Hindlimb muscle (tissue), 1 donor: Measurements from ENCODE around the gene KIAA0319L. TPM values are rescaled to one million over a fixed set of nuclear protein-coding genes. Genes with fewer than 3 reads are reported as not detected.
"Not testable (repeated sequence)": the region's sequence is repeated elsewhere in the genome, so short reads cannot be mapped to it uniquely, and the experiment has no call there.

Experiments used
- DNase-seq: peaks from one replicate; pipeline ENCODE4 v3.0.0-alpha.2; 2013
- polyA plus RNA-seq: library from polyadenylated mRNA; unstranded; fragments of 120-200 nt; gene quantifications from one replicate; pipeline ENCODE4 v1.2.1, GENCODE V29; 2013; ENCODE audit not compliant: insufficient read length

The KIAA0319L gene
- 41.3 TPM for polyA plus RNA-seq

DNA sequence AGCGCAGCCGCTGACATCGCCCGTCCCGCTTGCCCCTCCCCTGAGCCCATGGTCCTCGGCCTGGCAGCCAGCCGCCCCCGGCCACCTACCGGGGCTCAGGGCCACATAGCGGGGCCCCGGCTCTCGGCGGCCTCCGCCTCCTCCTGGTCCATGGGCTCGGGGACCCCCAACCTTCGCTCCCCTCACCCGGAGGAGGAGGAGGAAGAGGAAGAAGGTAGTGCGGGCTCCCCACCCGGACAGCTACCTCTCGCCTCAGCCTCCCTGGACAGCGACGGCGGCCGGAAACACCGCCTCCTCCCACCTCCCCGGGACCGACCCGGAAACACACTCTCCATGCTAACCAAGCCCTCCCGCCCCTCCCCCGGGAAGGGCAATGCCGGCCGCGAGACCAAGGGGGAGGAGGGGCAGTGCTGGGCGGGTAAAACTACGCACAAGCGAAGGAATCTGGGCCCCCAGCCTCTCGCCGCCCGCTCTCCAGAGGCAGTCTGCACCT lies at the start of gene KIAA0319L:
TSS of gene KIAA0319L (minus strand) at position 286 of the 493 bp plus-strand sequence. CDS start 2,912 bp downstream, outside the sequence.
- DNase-seq: no peak

DNA sequence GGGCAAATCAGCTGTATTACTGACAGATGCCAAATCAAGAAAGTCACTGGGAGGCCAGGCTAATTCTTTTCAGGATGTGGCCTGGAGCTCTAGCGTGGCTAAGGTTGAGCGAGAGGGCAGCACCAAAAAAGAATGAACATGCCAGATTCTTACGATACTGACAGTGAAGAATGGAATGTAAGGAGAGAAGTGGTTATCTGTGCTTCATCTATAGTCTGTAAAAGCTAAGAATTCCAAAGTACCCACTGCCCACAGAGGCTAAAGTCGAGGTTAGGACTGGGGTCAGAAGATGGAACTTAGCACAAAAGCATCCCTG lies 48.6 kb upstream of the KIAA0319L start:
- DNase-seq: no peak

DNA sequence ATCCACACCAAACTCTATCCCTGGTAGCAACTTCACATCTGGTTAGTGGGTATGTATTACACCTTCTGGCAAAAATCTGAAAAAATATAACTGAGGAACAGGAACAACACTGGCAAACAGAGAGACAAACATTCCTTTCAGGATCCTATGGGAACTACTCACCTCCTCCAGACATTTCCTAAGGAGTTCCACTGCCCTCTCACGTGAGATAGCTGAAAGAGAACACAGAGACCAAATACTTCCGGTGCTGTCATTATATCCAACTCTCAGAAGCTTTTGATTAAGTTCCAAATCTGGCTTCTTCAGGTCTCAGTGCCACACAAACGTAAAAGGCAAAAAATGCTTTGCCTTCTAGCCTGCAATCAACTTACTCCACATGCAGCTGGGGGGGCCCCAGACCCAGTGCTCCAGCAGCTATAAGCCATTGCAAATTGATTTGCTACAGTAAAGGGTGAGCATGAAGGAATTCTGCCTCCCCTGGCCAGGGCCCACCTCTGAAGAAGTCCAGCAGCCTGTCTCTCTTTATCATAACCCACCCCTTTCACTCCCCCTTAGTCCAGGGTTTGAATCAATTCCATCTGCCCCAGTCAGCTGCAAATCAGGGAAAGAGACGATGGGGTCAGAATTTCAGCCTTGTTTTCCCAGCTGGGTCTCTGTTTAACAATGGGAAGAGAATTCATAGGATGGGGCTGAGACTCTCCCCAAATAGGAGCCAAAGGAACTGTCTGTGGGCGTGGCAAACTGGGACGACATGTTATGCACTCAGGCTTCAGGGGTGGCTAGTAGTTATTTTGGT lies 48.1 kb upstream of the KIAA0319L start:
- DNase-seq: no peak

DNA sequence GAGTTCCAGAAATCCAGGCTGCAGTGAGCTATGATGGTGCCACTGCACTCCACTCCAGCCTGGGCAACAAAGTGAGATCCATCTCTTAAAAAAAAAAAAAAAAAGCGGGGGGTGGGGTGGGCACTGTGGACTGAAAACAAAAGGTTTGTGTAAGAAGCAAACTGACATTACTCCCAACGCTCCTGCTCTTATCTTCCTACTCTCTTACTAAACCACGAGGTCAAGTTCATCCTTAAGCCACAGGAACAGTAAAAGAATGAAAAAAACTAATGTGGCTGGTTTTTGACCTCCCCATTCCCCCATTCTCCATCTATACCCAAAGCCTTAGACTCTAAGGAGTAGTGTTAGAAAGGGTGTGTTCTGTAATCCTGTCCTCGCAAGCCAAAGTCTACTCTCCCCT lies 46.7 kb upstream of the KIAA0319L start:
- DNase-seq: no peak

DNA sequence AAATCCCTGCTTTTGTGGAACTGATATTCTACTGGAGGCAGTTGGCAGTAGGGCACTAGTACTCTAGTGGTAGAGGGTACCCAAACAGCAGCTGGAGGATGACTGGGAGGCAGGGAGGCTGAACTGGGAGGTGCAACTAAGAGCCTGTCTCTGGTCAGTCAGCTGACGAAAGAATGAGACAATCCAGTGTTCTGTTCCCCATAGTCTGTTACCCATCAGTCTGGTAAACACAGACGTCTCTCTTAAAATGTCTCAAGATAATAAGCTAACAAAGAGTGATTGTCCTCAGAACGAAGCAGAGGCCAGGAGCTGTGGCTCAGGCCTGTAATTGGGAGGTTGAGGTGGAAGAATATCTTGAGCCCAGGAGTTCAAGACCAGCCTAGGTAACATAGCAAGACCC lies 46.3 kb upstream of the KIAA0319L start:
- no peak for DNase-seq

- DNase-seq: no peak
Measured at GRCh38 chr1:35600593-35600992, 43.4 kb upstream of the KIAA0319L start.

DNA sequence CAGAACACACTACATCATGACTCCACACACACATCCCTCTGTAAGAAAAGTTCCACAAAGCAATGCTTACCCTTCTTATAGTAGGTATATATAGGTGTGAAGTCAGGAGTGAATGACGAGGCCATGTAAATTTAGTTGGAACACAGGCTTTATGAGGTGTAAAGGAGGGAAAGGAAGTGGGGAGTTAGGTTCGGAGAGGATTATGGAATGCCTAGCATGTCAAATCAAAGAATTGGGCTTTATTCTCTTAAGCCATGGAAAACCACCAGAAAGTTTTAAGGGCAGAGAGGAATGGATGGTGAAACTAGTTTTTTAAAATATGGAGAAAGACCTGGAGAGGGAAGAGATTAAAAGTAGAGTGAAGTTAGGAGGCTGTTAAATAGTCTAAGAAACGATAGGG lies 42.2 kb upstream of the KIAA0319L start:
- no peak for DNase-seq

DNA sequence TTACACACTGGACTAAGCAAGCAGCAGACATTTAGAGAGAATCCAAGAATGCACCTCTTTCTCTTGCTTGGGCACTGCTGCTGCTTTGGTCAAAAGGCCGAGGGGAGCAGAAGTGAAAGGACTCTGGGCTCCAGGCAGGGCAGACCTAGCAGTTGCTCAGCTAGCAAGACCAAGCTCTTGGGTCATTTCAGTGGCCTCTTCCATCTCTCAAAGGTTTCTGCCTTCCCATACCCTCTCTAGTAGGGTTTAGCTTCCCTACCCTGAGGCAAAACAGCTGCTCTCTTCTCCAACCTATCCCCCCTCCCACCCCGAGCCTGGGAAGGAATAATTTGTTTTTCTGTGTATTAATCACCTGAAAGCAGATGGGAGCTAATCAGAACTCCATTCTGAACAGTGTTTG lies 41.7 kb upstream of the KIAA0319L start:
- no peak for DNase-seq

DNA sequence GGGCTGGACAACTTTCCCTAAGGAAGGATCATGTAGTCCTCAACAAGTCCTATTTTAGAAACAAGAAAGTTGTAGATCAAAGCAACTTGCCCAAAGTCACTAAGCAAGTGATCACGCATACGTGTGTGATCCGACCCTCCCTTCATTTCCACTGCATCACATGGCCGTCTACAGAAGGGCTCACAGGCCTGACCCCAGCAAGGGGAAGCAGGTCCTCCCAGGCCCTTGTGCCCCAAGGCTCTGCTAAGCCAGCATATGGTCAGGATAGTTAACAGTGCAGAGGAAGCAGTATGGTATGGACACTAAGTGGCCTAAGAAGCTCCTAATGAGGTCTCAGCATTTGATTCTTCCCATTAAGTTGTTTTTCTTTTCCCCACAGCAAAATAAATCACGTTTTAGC lies 40.7 kb upstream of the KIAA0319L start:
- DNase-seq: no peak

- DNase-seq: no peak
Measured at GRCh38 chr1:35595684-35596083, 38.5 kb upstream of the KIAA0319L start.

GRCh38 chr1:35594005-35594760 lies 37.0 kb upstream of the KIAA0319L start:
- DNase-seq: no peak

DNA sequence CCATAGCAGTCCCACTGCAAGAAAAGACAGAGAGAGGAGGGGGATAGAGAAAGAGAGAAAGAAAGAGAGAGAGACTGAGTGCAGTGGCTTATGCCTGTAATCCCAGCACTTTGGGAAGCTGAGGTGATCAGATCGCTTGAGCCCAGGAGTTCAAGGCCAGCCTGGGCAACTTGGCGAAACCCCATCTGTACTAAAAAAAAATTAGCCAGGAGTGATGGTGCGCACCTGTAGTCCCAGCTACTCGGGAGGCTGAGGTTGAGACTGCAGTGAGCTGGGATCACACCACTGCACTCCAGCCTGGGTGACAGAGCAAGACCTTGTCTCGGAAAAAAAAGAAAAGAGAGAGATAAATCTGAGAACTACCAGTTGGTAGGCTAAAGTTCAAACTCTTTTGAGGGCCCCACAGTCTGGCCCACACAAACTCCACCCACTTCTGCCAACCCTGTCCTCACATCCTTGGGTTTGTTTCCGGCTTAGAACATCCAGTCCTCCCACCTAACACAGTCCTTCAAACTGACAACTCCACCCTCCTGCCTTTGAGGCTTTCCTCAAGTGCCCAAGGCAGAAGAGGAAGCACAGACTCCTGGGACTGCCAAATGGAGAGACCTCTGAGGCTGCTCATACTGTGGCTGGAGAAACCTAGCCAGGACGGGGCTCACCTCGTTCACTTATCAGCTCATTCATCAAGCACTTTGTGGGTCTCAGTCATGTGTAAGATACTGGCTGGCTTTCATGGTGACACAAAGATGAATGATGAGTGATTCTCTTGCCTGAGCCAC lies 36.0 kb upstream of the KIAA0319L start:
- DNase-seq: no peak

DNA sequence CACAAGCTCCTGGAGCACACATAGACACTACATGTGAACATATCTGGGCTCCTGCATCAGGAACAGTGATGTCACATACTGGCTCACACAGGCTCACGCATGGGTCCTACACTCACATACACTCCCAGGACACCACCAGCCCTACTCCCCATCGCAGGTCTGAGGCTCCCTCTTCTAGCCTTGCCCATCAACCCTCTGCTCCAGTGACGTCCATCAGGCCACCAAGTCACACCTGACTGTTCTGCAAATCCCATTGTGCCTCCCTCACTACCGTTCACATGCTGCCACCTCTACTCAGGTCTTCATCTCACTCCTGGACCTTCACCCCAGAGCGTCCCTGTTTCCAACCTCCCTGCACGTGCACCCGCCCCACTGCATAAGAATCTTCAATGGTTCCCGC lies 34.0 kb upstream of the KIAA0319L start:
- DNase-seq: no peak

DNA sequence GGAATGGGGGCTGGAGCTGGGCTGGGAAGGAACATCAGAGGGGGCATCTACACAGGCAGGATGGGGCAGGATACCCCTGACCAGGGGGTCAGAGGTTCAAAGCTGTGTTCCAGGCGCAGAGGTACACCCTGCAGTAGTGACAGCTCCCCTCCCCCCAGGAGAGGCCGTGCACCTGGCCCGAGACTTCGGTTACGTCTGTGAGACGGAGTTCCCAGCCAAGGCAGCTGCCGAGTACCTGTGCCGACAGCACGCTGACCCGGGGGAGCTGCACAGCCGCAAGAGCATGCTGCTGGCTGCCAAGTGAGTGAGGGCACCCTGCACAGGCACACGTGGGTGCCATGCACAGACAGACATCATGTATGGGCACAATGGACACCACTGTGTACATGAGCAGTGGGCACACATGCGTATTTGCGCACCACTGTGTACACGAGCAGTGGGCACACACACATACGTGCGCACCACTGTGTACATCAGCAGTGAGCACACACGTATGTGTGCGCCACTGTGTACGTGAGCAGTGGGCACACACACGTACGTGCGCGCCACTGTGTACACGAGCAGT lies 33.4 kb upstream of the KIAA0319L start:
- no peak for DNase-seq

DNA sequence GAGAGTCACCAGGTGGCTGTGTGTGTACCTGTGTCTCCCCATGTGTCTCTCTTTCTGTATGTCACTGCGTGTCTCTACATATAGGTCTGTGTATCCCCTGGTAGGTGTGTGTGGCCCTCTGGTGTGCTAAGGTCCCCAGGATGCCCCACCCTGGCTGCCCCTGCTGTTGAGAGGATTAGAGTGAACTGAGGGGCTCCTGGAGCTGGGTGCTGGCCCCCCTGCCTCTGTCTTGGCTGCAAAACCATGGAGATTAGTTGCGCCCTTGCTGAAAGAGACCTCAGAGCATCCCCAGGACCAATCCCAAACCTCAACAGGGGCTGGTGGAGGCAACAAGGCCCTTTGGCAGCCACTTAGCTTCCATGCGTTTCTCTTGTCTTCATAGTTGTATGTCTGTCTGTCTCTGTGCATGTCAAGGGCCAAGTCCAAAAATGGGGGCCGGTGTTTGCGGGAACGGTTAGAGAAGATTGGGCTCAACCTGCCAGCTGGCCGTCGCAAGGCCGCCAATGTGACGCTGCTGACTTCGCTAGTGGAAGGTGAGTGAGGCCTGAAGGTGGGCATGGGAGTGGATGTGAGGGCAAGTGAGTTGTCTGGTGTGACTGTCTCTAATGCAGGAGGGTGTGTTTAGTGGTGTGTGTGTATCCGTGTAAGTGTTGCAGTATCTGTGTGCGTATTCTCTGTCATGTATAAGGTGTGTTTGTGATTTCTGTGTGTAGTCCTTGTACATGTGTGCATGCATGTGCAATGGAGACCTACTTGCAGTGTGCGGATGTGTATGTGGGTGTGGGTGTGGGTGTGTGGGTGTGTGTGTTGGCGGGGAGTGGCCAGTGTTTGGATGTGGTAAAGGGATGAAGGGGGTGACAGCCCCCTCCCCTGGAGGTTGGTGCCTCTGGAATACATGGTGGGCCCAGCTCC lies 32.6 kb upstream of the KIAA0319L start:
- DNase-seq: no peak

- no peak for DNase-seq
Measured at GRCh38 chr1:35588197-35588910, 31.2 kb upstream of the KIAA0319L start.

DNA sequence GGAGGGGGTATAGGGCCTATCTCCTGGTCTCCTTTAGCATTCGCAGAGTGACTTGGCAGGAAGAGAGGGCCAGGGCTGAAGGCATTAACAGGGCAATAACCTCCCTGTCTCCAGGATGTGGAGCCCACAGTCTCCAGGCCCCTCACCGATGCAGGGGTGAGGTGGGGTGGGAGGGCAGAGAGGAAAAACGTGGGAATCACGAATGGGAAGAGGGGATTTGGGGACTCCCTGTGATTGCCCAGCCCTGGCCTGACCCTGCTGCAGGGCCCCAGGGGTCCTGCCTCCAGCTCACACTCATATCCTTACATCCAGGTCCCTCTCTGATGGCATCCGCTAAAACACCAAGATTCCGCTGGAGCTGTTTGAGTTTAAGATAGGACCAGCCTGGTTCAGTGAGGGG lies 30.5 kb upstream of the KIAA0319L start:
- no peak for DNase-seq

DNA sequence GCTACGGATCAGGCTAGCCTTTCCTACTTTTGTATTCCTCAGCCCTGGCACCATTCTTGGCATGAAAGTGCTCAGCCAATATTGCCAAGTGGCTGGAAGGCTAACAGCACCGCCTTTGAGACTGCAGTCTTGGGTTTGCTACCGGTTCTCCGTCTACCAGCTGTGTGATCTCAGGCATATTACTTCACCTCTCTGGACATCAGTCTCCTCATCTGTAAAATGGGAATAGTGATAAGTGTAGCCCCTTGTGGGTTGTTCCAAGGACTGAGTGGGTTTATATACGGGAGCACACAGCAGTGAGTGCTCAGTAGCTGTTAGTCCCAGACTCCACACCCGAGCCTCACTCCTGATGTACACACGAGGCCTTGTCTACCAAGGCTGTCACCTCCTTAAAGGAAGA lies 29.6 kb upstream of the KIAA0319L start:
- no peak for DNase-seq

- DNase-seq: not testable (repeated sequence)
Measured at GRCh38 chr1:35585805-35586204, 28.6 kb upstream of the KIAA0319L start.

GRCh38 chr1:35585281-35585680 lies 28.1 kb upstream of the KIAA0319L start:
- DNase-seq: no peak

DNA sequence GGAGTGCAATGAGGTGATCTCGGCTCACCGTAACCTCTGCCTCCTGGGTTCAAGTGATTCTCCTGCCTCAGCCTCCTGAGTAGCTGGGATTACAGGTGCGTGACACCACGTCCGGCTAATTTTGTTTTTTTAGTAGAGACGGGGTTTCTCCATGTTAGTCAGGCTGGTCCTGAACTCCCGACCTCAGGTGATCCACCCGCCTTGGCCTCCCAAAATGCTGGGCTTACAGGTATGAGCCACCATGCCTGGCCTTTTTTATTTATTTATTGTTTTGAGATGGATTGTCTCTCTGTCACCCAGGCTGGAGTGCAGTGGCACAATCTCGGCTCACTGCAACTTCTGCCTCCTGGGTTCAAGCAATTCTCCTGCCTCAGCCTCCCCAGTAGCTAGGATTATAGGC lies 24.4 kb upstream of the KIAA0319L start:
- DNase-seq: not testable (repeated sequence)
